ENCODE measurements around the gene PPP1R13B.
A peak's percentile ranks its signal among the peaks of the same experiment; 100 is the strongest.

PPP1R13B gene

DNA sequence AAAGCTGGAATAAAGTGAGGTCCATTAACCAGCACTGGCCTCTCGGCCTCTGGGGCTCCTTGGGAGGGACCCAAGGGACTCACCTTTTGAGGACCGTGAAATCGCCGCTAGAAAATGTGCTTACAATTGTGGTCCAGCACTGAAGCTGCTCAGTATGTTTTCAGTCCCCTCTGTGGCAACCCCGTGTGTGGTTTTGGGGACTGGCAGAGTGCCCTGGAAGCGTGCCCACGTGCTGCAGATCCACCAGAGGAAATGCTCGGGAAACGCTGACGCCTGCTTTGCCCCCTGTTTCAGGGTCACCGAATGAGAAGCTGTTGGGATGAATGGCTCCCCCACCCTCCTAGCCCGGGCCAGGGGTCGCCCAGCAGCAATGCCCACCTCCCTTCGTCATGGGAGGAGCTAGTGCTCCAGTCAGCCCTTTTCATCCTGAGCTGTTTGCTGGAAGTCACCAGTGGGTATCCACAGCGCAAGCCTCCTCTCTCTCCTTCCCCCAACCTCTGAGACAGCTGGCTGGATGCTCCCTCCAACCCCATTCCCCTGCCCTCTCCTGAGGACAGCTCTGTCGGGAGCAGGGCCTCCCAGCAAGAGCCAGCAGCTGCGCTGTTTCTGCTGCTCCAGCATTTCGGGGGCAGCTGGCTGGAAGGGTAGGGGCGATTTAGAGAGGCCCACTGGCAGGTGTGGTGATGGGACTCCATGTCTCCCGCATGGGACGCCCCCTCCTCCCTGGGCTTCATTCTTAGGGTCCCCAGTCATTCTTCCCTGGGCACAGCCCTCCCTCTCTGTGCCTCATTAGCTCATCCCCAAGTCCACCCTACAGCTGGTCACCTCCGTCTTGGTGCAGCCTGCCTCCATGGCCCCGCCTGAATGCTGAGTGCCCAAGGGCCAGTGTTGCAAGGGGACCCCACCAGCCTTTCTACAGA lies 33.2 kb upstream of the PPP1R13B start:
- DNase-seq (ENCODE audit: low read depth in 2 of 2): no peak

- DNase-seq (ENCODE audit: low read depth in 2 of 2): no peak
Measured at GRCh38 chr14:103879570-103880347, 32.4 kb upstream of the PPP1R13B start.

GRCh38 chr14:103879118-103879569 lies 31.8 kb upstream of the PPP1R13B start:
- no peak for DNase-seq (ENCODE audit: low read depth in 2 of 2)

- DNase-seq (ENCODE audit: low read depth in 2 of 2): no peak
Measured at GRCh38 chr14:103878180-103878579, 30.8 kb upstream of the PPP1R13B start.

DNA sequence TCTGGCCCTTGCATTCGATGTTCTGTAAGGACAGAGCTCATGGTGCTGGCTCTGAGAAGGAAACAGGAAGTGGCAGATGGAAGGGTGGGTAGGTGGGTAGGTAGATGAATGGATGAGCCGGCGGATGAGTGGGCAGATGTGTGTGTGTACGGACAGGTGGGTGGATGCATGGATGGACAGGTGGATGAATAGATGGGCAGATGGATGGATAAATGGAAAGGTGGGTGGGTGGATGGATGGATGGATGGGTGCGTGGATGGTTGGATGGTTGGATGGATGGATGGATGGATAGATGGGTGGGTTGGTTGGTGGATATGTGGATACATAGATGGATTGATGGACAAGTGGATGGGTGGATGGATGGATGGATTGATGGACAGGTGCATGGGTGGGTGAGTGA lies 27.6 kb upstream of the PPP1R13B start:
- no peak for DNase-seq (ENCODE audit: low read depth in 2 of 2)

DNA sequence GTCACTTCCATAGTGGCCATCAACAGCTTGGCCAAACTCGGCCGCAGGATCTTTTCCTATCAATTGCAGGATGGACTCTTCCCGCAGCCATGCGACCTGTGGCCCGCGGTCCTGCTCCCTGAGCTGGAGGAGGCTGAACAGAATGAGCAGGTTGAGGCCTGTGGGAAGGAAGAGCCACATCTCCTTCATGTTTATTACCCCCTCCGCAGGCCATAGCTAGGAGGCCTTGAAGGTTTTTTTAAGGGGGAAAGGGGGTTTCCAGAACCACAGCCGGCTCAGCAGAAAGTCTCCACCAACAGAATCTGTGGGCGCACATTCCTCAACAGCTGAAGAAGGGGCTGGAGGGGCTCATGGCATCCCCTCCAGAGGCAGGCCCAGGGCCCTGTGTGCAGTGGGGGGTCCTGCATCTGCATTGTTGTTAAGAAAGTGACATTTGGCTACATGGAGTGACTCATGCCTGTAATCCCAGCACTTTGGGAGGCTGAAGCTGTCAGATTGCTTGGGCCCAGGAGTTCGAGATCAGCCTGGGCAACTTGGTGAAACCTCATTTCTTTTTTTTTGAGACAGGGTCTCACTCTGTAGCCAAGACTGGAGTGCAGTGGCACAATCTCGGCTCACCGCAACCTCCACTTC lies 25.2 kb upstream of the PPP1R13B start:
- DNase-seq (ENCODE audit: low read depth in 2 of 2): no peak

DNA sequence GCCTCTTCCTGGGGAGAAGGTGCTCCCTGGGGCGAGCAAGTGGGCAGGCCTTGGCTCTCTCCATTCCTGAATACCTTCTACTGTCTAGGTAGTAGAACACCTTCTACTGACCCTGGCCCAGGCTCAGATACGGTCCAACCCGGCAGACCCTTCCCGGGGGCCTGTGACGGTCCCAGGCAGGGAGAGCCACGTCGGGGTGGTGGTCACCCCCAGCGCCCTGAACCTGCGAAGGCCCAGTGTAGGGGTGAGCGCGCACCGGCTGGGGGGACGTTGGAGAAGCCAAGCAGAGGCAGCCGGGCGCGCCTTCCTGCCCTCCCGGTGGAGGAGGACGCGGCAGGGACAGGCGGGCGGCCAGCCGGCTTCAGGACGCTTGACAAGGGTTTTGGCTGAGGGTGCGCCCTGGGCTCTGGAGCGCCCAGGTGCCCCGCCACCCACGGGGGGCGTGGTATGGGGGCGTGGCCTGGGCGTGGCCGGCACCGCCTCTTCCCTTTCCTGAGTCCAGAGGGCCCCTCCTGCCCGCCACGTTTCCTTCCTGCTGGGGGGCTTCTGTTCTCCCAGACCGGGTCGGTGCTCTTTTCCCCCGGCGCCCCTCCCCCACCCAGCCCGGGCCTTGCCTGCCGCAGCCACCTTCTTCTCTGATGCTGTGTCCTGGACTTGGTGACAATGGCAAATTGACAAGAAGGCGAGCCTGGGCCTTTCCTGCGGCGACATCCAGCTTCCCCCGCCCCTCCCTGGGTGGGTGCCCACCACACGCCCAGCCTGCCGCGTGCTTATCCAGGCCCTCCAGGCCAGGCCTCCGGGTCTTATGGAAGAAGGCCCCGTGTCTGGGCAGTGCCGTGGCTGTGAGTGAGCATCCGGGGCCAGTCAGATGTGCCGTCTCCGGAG lies 24.5 kb upstream of the PPP1R13B start:
- DNase-seq (ENCODE audit: low read depth in 2 of 2): peak; percentile 46 to 65

GRCh38 chr14:103870891-103871595 lies 23.7 kb upstream of the PPP1R13B start:
- DNase-seq (ENCODE audit: low read depth in 2 of 2): no peak

DNA sequence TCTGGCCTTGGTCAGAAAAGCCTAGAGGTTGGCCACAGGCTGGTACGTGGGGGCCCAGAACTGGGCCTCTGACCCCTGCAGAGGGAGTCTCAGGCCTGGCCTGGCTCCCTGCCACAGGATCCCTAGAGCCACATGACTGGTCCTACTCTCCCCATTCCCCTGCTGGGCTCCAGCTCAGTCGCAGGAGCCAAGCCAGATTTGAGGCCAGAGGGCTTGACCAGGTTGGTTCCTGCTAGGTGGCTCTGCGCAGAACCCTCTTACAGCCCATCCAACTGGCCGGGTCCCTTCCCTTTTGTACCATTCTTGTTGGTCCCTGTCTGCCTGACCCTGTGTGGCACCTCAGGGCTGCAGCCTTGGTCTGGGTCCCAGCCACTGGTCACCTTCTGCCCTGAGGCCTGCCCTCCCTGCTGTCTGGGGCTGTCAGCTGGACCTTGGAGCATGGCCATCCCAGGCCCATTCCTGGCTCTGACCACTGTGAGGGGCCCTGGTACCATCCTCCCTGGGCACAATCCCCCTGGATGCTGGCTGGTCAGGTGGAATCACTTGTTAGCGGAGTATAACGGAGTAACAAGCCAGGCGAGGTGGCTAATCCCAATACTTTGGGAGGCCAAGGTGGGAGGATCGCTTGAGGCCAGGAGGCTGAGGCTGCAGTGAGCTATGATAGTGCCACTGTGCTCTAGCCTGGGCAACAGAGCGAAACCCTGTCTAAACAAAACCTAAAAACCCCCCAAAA lies 22.9 kb upstream of the PPP1R13B start:
- no peak for DNase-seq (ENCODE audit: low read depth in 2 of 2)

DNA sequence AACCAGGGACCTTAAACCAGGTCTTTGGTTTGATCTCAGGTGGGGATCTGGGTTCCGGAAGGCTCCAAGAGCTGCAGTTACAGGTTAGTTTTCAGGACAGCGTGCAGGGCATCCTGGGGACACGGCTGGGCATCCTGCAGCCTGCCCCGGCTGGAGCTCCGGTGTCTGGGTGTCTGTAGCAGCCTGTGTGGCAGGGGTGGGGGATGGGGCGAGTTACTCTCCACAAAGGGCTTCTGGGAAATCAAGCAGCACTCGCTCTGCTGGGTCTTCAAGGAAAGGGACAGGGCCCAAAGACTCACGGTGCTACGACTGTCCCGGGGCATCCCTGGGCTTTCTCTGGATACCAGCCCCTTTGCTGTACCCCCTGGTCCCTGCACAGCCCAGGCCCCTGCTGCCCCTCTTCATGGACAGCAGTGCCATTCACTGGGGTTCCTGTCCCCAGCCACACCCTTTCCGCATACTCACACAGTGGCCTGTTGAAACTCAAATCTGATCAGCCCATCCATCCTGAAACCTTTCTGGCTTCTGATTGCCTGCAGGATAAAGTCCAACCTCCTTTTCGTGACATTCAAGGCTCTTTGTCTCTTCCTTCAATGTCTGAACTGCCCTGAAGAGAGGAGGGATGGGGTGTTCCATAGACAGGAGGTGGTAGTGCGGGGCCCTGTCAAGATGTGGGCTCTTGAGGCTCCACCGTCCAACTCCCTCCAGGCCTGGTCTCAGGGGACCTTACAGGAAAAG lies 22.2 kb upstream of the PPP1R13B start:
- no peak for DNase-seq (ENCODE audit: low read depth in 2 of 2)

- DNase-seq (ENCODE audit: low read depth in 2 of 2): no peak
Measured at GRCh38 chr14:103868242-103868897, 21.0 kb upstream of the PPP1R13B start.

DNA sequence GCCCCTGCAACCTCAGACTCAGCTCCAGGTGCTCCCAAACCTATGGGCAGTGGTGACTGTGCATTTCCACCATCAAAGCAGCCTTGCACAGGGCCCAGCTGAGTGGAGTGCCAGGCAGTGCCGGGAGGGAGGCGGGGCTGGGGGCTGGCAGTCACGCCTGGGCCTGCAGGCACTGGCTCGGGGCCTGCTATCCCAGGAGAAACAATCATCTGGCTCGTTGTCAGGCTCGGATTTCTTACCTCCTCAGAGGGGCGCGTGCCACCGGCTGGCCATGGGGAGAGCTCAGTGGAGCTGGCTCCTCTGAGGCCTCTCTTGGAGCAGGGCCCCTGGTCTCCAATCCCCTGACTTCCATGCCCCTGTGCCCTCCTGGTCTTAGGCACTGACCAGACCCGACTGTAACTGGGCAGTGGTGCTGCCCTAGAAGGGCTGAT lies 20.2 kb upstream of the PPP1R13B start:
- DNase-seq (ENCODE audit: low read depth in 2 of 2): no peak

DNA sequence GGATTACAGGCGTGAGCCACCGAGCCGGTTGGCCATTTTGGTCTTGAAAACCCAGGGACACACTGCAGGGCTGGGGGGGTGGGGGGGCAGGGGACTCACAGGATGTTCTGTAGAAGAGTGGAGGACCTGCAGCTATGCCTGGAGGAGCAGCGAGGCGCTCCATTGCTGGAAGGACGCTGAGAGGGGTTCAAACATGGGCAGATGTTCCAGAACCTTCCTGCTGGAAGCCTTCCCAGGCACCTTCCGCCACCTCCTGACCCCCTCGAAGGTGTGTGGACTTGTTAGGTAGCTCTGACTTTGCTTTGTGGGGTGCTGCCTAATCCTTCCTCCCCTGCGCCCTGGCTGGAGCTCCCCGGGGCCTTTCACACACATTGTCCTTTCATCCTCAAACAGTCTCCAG lies 19.6 kb upstream of the PPP1R13B start:
- no peak for DNase-seq (ENCODE audit: low read depth in 2 of 2)

DNA sequence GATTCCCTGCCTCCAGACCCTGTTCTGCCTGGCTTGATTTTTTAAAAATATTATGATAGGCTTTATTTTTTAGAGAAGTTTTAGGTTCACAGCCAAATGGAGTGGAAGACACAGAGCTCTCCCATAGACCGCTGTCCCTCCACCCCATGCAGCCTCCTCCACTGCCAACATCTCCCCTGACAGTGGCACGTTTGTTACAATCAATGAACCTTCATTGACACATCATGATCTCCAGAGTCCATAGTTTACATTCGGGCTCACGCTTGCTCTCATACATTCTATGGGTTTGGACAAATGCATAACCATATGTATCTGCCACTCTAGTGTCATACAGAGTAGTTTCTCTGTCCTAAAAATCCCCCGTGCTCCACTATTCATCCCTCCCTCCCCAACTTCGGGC lies 15.9 kb upstream of the PPP1R13B start:
- DNase-seq (ENCODE audit: low read depth in 2 of 2): no peak

DNA sequence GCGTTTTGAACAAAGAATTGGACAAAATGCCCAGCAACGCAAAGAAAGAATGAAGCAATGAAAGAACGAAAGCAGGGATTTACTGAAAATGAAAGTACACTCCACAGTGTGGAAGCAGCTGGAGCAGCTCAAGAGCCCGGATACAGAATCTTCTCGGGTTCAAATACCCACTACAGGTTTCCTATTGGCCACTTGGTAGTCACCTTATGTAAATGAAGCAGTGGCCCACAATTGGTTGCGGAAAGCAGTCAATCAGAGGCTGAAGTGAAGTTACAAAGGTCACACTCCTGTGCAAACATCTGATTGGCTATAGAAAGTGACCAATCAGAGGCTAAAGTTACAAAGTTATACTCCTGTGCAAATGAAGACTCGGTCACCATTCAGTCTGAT lies 15.0 kb upstream of the PPP1R13B start:
- DNase-seq (ENCODE audit: low read depth in 2 of 2): no peak

- no peak for DNase-seq (ENCODE audit: low read depth in 2 of 2)
Measured at GRCh38 chr14:103861413-103862392, 14.3 kb upstream of the PPP1R13B start.

- DNase-seq (ENCODE audit: low read depth in 2 of 2): no peak
Measured at GRCh38 chr14:103859416-103860202, 12.2 kb upstream of the PPP1R13B start.
